HepG2 (cell line): ENCODE measurements around the gene FBXO9. TPM values are rescaled to one million over a fixed set of nuclear protein-coding genes. Genes with fewer than 3 reads are reported as not detected.
A peak's percentile ranks its signal among the peaks of the same experiment; 100 is the strongest.

Source experiments
- ATF1 ChIP-seq: IDR thresholded peaks from 2 replicates; pipeline ENCODE4 v1.6.1; 2016; ENCODE audit warnings: mild to moderate bottlenecking, control low read depth
- ATM ChIP-seq: fragments of 450-650 bp; IDR thresholded peaks from 2 replicates; pipeline ENCODE4 v1.7.1; 2017; ENCODE audit warnings: mild to moderate bottlenecking, borderline replicate concordance
- FOXP4 ChIP-seq: sonication (generic); formaldehyde crosslinking; IDR thresholded peaks from 2 replicates; pipeline ENCODE4 v1.4.0; 2020; ENCODE audit warnings: missing genetic modification reagents
- HNF1A ChIP-seq, 2 experiments: sonication (generic) in 1 of 2; formaldehyde crosslinking in 1 of 2; IDR thresholded peaks; 2 replicates each; pipeline versions ENCODE4 v1.4.0 to v1.6.1; 2016 to 2020; ENCODE audit warnings: borderline replicate concordance in 1 of 2, low read depth in 1 of 2, mild to moderate bottlenecking in 1 of 2, missing genetic modification reagents in 1 of 2
- HOXA3 ChIP-seq: sonication (generic); formaldehyde crosslinking; IDR thresholded peaks from 2 replicates; pipeline ENCODE4 v1.5.0; 2020; ENCODE audit warnings: missing genetic modification reagents
- IRF1 ChIP-seq: sonication (generic); formaldehyde crosslinking; IDR thresholded peaks from 2 replicates; pipeline ENCODE4 v1.4.0; 2020; ENCODE audit warnings: low read depth, mild to moderate bottlenecking, missing genetic modification reagents
- JUNB ChIP-seq: sonication (generic); formaldehyde crosslinking; IDR thresholded peaks from 2 replicates; pipeline ENCODE4 v1.8.0; 2022; ENCODE audit warnings: missing genetic modification reagents, mild to moderate bottlenecking, borderline replicate concordance
- KLF9 ChIP-seq: IDR thresholded peaks from 2 replicates; pipeline ENCODE4 v1.6.1; 2016; ENCODE audit warnings: low read depth
- KMT2B ChIP-seq: IDR thresholded peaks from 2 replicates; pipeline ENCODE4 v1.6.1; 2016; ENCODE audit warnings: missing genetic modification reagents, missing compliant biosample characterization
- MAFF ChIP-seq: IDR thresholded peaks from 2 replicates; pipeline ENCODE4 v1.6.1; 2011; ENCODE audit warnings: low read depth, low read length, improper control_type of control experiment
- MTERF4 ChIP-seq: sonication (generic); formaldehyde crosslinking; IDR thresholded peaks from 2 replicates; pipeline ENCODE4 v1.8.0; 2023; ENCODE audit warnings: mild to moderate bottlenecking, missing genetic modification reagents
- MZF1 ChIP-seq: sonication (generic); formaldehyde crosslinking; IDR thresholded peaks from 2 replicates; pipeline ENCODE4 v1.8.1; 2023; ENCODE audit warnings: mild to moderate bottlenecking, missing genetic modification reagents, borderline replicate concordance
- PBX2 ChIP-seq: IDR thresholded peaks from 2 replicates; pipeline ENCODE4 v1.6.1; 2016; ENCODE audit warnings: control low read depth
- SIX1 ChIP-seq: sonication (generic); formaldehyde crosslinking; IDR thresholded peaks from 2 replicates; pipeline ENCODE4 v1.4.0; 2020; ENCODE audit warnings: missing genetic modification reagents, borderline replicate concordance
- TFAP4 ChIP-seq: sonication (generic); IDR thresholded peaks from 2 replicates; pipeline ENCODE4 v1.6.1; 2016; ENCODE audit warnings: low read depth, borderline replicate concordance
- ZBTB7B ChIP-seq: sonication (generic); formaldehyde crosslinking; IDR thresholded peaks from 2 replicates; pipeline ENCODE4 v1.4.0; 2020; ENCODE audit warnings: missing genetic modification reagents
- ZMYM4 ChIP-seq: sonication (generic); formaldehyde crosslinking; IDR thresholded peaks from 2 replicates; pipeline ENCODE4 v1.8.1; 2023; ENCODE audit warnings: mild to moderate bottlenecking, missing genetic modification reagents
- ZNF10 ChIP-seq: sonication (generic); formaldehyde crosslinking; IDR thresholded peaks from 2 replicates; pipeline ENCODE4 v1.4.0; 2020; ENCODE audit warnings: mild to moderate bottlenecking, low read depth, missing genetic modification reagents, borderline replicate concordance
- ZNF382 ChIP-seq: sonication (generic); formaldehyde crosslinking; IDR thresholded peaks from 2 replicates; pipeline ENCODE4 v1.5.0; 2020; ENCODE audit warnings: missing genetic modification reagents, mild to moderate bottlenecking, borderline replicate concordance
- polyA plus RNA-seq, 8 experiments: library from polyadenylated mRNA; depleted of rRNA in 3 of 8; stranded (reverse) in 7 of 8; unstranded in 1 of 8; fragments of >200 nt; fragmentation: Illumina TruSeq in 4 of 8; extraction: Trizol in 4 of 8; gene quantifications; 2 replicates each; pipeline versions ENCODE4 v1.2.1 to v1.2.3, GENCODE V29; 2011 to 2016; ENCODE audit warnings: low read depth in 4 of 8, missing spikeins in 1 of 8, mixed read lengths in 1 of 8; ENCODE audit not compliant: insufficient read depth in 1 of 8
- total RNA-seq, 5 experiments: library from RNA; depleted of rRNA; stranded (reverse); fragments of >200 nt; fragmentation: Illumina TruSeq; extraction: Trizol; gene quantifications; 2 replicates each; pipeline ENCODE4 v1.2.3, GENCODE V29; 2016; ENCODE audit warnings: low read depth in 1 of 5

Gene FBXO9
- total and polyA plus RNA-seq, 2 of the 13 experiments (the other 11 are each of a cell fraction or from before 2014, with no cell fraction given): 64.3 to 98.4 TPM

- no peak for TF ChIP-seq IRF1 (CRISPR knock-in tag)
- no peak for TF ChIP-seq PBX2 (CRISPR knock-in tag)
- TF ChIP-seq MZF1: no peak
- 0 out of 2 replicates have a peak, but pooled peaks have one; percentile 30 for TF ChIP-seq ATF1
- no peak; the same call in 1 of the 2 replicates for TF ChIP-seq SIX1 (CRISPR knock-in tag)
- peak; percentile 87 for TF ChIP-seq JUNB (CRISPR knock-in tag)
- TF ChIP-seq KMT2B (CRISPR knock-in tag): no peak; the same call in 1 of the 2 replicates
- TF ChIP-seq ZNF382: no peak
- no peak for TF ChIP-seq KLF9 (CRISPR knock-in tag)
- 0 out of 2 replicates have a peak, but pooled peaks have one; percentile 14 for TF ChIP-seq HNF1A (IDR thresholded peaks at IDR 0.05; ENCODE audit: low read depth)
- TF ChIP-seq HNF1A (CRISPR knock-in tag; IDR thresholded peaks at IDR 0.05; ENCODE audit: borderline replicate concordance): 0 out of 2 replicates have a peak, but pooled peaks have one; percentile 45
- TF ChIP-seq TFAP4: peak; percentile 94
- no peak for TF ChIP-seq MAFF
- TF ChIP-seq ZBTB7B (CRISPR knock-in tag): peak; percentile 70; the same call in 1 of the 2 replicates
- TF ChIP-seq ZNF10 (CRISPR knock-in tag): no peak
- peak; percentile 86 for TF ChIP-seq ZMYM4 (CRISPR knock-in tag)
- TF ChIP-seq MTERF4 (CRISPR knock-in tag): no peak
- TF ChIP-seq ATM: no peak
- peak; percentile 73; the same call in 1 of the 2 replicates for TF ChIP-seq HOXA3 (CRISPR knock-in tag)
- TF ChIP-seq FOXP4 (CRISPR knock-in tag): peak; percentile 83
Measured at GRCh38 chr6:53119772-53120409, 54.7 kb downstream of the FBXO9 start (continued).
